ENCODE results near the gene CNTN5. TPM values are rescaled to one million over a fixed set of nuclear protein-coding genes. Genes with fewer than 3 reads are reported as not detected.
A peak's percentile ranks its signal among the peaks of the same experiment; 100 is the strongest.

CNTN5 gene
- total RNA-seq, 1 experiment from 2014 or later, result not detected

GRCh38 chr11:99241066-99241465, 220.3 kb downstream of the CNTN5 start:
- CTCF ChIA-PET, result no interaction called here
- H3K4me1 ChIP-seq (ENCODE audit: insufficient read depth, low read length), result no peaks in the 10 kb centered on the region
- H3K4me3 ChIP-seq (ENCODE audit: low read length), result no peak overlapping the region
- TF ChIP-seq CTCF (conservative IDR thresholded peaks at IDR 0.05; ENCODE audit: low read depth, low read length), result no peak
- no peak for TF ChIP-seq EZH2phosphoT487 (IDR thresholded peaks at IDR 0.05; ENCODE audit: borderline replicate concordance, low read length)
- TF ChIP-seq EZH2 (IDR thresholded peaks at IDR 0.05; ENCODE audit: low read length, unreplicated experiment), result no peak
- no peaks in the 10 kb centered on the region for H4K20me1 ChIP-seq (ENCODE audit: low read length)
- intact Hi-C loops (cut with micrococcal nuclease), result no loop called here
- H3K79me2 ChIP-seq (ENCODE audit: low read length), result no peaks in the 10 kb centered on the region
- BruUV-seq (replicated peaks), result no TSS peak
- POLR2A ChIA-PET (ENCODE audit: unreplicated experiment), result no interaction called here
- H3K27ac ChIP-seq (ENCODE audit: low read length), result no peak overlapping the region
- no peak overlapping the region for H3K4me2 ChIP-seq (ENCODE audit: low read length)
- H3K36me3 ChIP-seq (ENCODE audit: low read depth, low read length), result no peaks in the 10 kb centered on the region
- peaks cover 4% of the 10 kb centered on the region; the same call in 1 of the 2 replicates for H3K27me3 ChIP-seq (ENCODE audit: low read length)
- ATAC-seq (no peak; the same call in 1 of the 2 replicates), DNase-seq (peak; percentile 17)
- H2AFZ ChIP-seq (ENCODE audit: low read length), result no peak overlapping the region
- H3K9me2 ChIP-seq (replicated peaks; ENCODE audit: low read length), result no peaks in the 10 kb centered on the region
- no peak overlapping the region for H3K9ac ChIP-seq (ENCODE audit: low read length)
- H3K9me3 ChIP-seq (ENCODE audit: low read length), result no peaks in the 10 kb centered on the region
- H3F3A ChIP-seq (ENCODE audit: low read length, unreplicated experiment), result no peaks in the 10 kb centered on the region

- POLR2A ChIA-PET (ENCODE audit: unreplicated experiment), result no interaction called here
- H3K27me3 ChIP-seq (ENCODE audit: low read length), result peaks cover 4% of the 10 kb centered on the region; the same call in 1 of the 2 replicates
- H3K9me3 ChIP-seq (ENCODE audit: low read length), result no peaks in the 10 kb centered on the region
- H2AFZ ChIP-seq (ENCODE audit: low read length), result no peak overlapping the region
- no peak overlapping the region for H3K9ac ChIP-seq (ENCODE audit: low read length)
- H3K79me2 ChIP-seq (ENCODE audit: low read length), result no peaks in the 10 kb centered on the region
- intact Hi-C loops (cut with micrococcal nuclease), result no loop called here
- BruUV-seq (replicated peaks), result no TSS peak
- no peaks in the 10 kb centered on the region for H3F3A ChIP-seq (ENCODE audit: low read length, unreplicated experiment)
- CTCF ChIA-PET, result no interaction called here
- no peaks in the 10 kb centered on the region for H3K9me2 ChIP-seq (replicated peaks; ENCODE audit: low read length)
- TF ChIP-seq CTCF (conservative IDR thresholded peaks at IDR 0.05; ENCODE audit: low read depth, low read length) (no peak), EZH2phosphoT487 (IDR thresholded peaks at IDR 0.05; ENCODE audit: borderline replicate concordance, low read length) (no peak), EZH2 (IDR thresholded peaks at IDR 0.05; ENCODE audit: low read length, unreplicated experiment) (no peak)
- no peak overlapping the region for H3K27ac ChIP-seq (ENCODE audit: low read length)
- no peak overlapping the region for H3K4me3 ChIP-seq (ENCODE audit: low read length)
- no peaks in the 10 kb centered on the region for H4K20me1 ChIP-seq (ENCODE audit: low read length)
- no peaks in the 10 kb centered on the region for H3K4me1 ChIP-seq (ENCODE audit: insufficient read depth, low read length)
- no peak overlapping the region for H3K4me2 ChIP-seq (ENCODE audit: low read length)
- H3K36me3 ChIP-seq (ENCODE audit: low read depth, low read length), result no peaks in the 10 kb centered on the region
- ATAC-seq (no peak), DNase-seq (peak; percentile 13)
Measured at GRCh38 chr11:99244613-99245012, 223.9 kb downstream of the CNTN5 start.

GRCh38 chr11:99246199-99246598, 225.4 kb downstream of the CNTN5 start:
- ChIA-PET POLR2A (ENCODE audit: unreplicated experiment) (no interaction called here), CTCF (no interaction called here)
- Histone ChIP-seq H3K27me3 (ENCODE audit: low read length) (no peaks in the 10 kb centered on the region), H3K79me2 (ENCODE audit: low read length) (no peaks in the 10 kb centered on the region), H3K9ac (ENCODE audit: low read length) (no peak overlapping the region), H3K27ac (ENCODE audit: low read length) (no peak overlapping the region), H3K4me2 (ENCODE audit: low read length) (no peak overlapping the region), H3K9me2 (replicated peaks; ENCODE audit: low read length) (no peaks in the 10 kb centered on the region), H3K4me3 (ENCODE audit: low read length) (no peak overlapping the region), H3F3A (ENCODE audit: low read length, unreplicated experiment) (no peaks in the 10 kb centered on the region), H3K9me3 (ENCODE audit: low read length) (no peaks in the 10 kb centered on the region), H3K4me1 (ENCODE audit: insufficient read depth, low read length) (no peaks in the 10 kb centered on the region), H4K20me1 (ENCODE audit: low read length) (no peaks in the 10 kb centered on the region), H2AFZ (ENCODE audit: low read length) (no peak overlapping the region), H3K36me3 (ENCODE audit: low read depth, low read length) (no peaks in the 10 kb centered on the region)
- DNase-seq (no peak), ATAC-seq (no peak)
- BruUV-seq (replicated peaks), result no TSS peak
- TF ChIP-seq CTCF (conservative IDR thresholded peaks at IDR 0.05; ENCODE audit: low read depth, low read length) (no peak), EZH2phosphoT487 (IDR thresholded peaks at IDR 0.05; ENCODE audit: borderline replicate concordance, low read length) (no peak), EZH2 (IDR thresholded peaks at IDR 0.05; ENCODE audit: low read length, unreplicated experiment) (no peak)
- intact Hi-C loops (cut with micrococcal nuclease), result no loop called here
